ENCODE results near the gene LRRK2. TPM values are rescaled to one million over a fixed set of nuclear protein-coding genes. Genes with fewer than 3 reads are reported as not detected.
"Not testable (repeated sequence)": the region's sequence is repeated elsewhere in the genome, so short reads cannot be mapped to it uniquely, and the experiment has no call there.

Gene LRRK2
- total RNA-seq, 1 experiment from 2014 or later: 0.13 TPM

GRCh38 chr12:40209886-40210285, 14.9 kb upstream of the LRRK2 start:
- no TSS peak for BruUV-seq (replicated peaks)
- ChIA-PET POLR2A (no interaction called here), CTCF (no interaction called here)
- TF ChIP-seq CTCF (IDR thresholded peaks at IDR 0.05): no peak
- no peak for TF ChIP-seq TCF7L2 (IDR thresholded peaks at IDR 0.05; ENCODE audit: low read depth, low read length)
- intact Hi-C loops (cut with micrococcal nuclease; ENCODE audit: unreplicated experiment) (no loop called here), in situ Hi-C loops (cut with HindIII; ENCODE audit: low pct_unique_long_range_greater_than_20kb, low sequenced_read_pairs) (no loop called here)
- no peak for ATAC-seq
- no peak for DNase-seq (ENCODE audit: low read depth, low spot score)
- Histone ChIP-seq H3K36me3 (ENCODE audit: control insufficient read depth, insufficient read depth, low read length) (no peaks in the 10 kb centered on the region), H3K4me1 (ENCODE audit: control insufficient read depth, insufficient read depth, low read length) (no peaks in the 10 kb centered on the region), H3K9me3 (ENCODE audit: control insufficient read depth, insufficient read depth, low read depth, low read length) (no peaks in the 10 kb centered on the region), H3K27ac (ENCODE audit: low read length) (no peak overlapping the region), H3K4me3 (ENCODE audit: low read depth in 2 of 2, low read length in 2 of 2) (no peak overlapping the region), H3K27me3 (ENCODE audit: control insufficient read depth, insufficient read depth, low read length) (no peaks in the 10 kb centered on the region)

GRCh38 chr12:40211186-40211585, 13.6 kb upstream of the LRRK2 start:
- H3K27ac ChIP-seq (ENCODE audit: low read length); H3K9me3 ChIP-seq (ENCODE audit: control insufficient read depth, insufficient read depth, low read depth, low read length); ATAC-seq; H3K27me3 ChIP-seq (ENCODE audit: control insufficient read depth, insufficient read depth, low read length); CTCF ChIA-PET; BruUV-seq (replicated peaks); intact Hi-C loops (cut with micrococcal nuclease; ENCODE audit: unreplicated experiment); H3K4me1 ChIP-seq (ENCODE audit: control insufficient read depth, insufficient read depth, low read length); DNase-seq (ENCODE audit: low read depth, low spot score); POLR2A ChIA-PET; in situ Hi-C loops (cut with HindIII; ENCODE audit: low pct_unique_long_range_greater_than_20kb, low sequenced_read_pairs); H3K4me3 ChIP-seq (ENCODE audit: low read depth in 2 of 2, low read length in 2 of 2); H3K36me3 ChIP-seq (ENCODE audit: control insufficient read depth, insufficient read depth, low read length): not testable (repeated sequence)

GRCh38 chr12:40212566-40212965, 12.2 kb upstream of the LRRK2 start:
- CTCF ChIA-PET: no interaction called here
- no peak for ATAC-seq
- no peak for DNase-seq (ENCODE audit: low read depth, low spot score)
- Histone ChIP-seq H3K27me3 (ENCODE audit: control insufficient read depth, insufficient read depth, low read length) (no peaks in the 10 kb centered on the region; the same call in 1 of the 2 replicates), H3K4me1 (ENCODE audit: control insufficient read depth, insufficient read depth, low read length) (no peaks in the 10 kb centered on the region), H3K4me3 (ENCODE audit: low read depth in 2 of 2, low read length in 2 of 2) (no peak overlapping the region), H3K9me3 (ENCODE audit: control insufficient read depth, insufficient read depth, low read depth, low read length) (no peaks in the 10 kb centered on the region), H3K36me3 (ENCODE audit: control insufficient read depth, insufficient read depth, low read length) (no peaks in the 10 kb centered on the region), H3K27ac (ENCODE audit: low read length) (no peak overlapping the region)
- POLR2A ChIA-PET: no interaction called here
- no peak for TF ChIP-seq POLR2AphosphoS5 (IDR thresholded peaks at IDR 0.05; ENCODE audit: low read depth, low read length)
- no peak for TF ChIP-seq TCF7L2 (IDR thresholded peaks at IDR 0.05; ENCODE audit: low read depth, low read length)
- TF ChIP-seq REST (IDR thresholded peaks at IDR 0.05; ENCODE audit: insufficient read depth in 1 of 2, low read depth in 2 of 2, low read length in 1 of 2): no peak
- no peak for TF ChIP-seq CTCF (IDR thresholded peaks at IDR 0.05)
- TF ChIP-seq SIN3A (IDR thresholded peaks at IDR 0.05; ENCODE audit: borderline replicate concordance, insufficient read depth, low read depth, low read length): no peak
- no TSS peak for BruUV-seq (replicated peaks)
- intact Hi-C loops (cut with micrococcal nuclease; ENCODE audit: unreplicated experiment): no loop called here
- in situ Hi-C loops (cut with HindIII; ENCODE audit: low pct_unique_long_range_greater_than_20kb, low sequenced_read_pairs): no loop called here
